CD4-positive, alpha-beta T cell treated with Interleukin-4 for 4 hours (primary cell): ENCODE measurements around the gene C21orf58.

Source experiments
- DNase-seq: peaks from one replicate; pipeline ENCODE4 v3.0.0-alpha.2; 2020

C21orf58 gene

GRCh38 chr21:46352164-46352515 lies 28.5 kb upstream of the C21orf58 start:
- no peak for DNase-seq

GRCh38 chr21:46351476-46352163 lies 27.9 kb upstream of the C21orf58 start:
- DNase-seq = no peak

- DNase-seq = no peak
Measured at GRCh38 chr21:46350981-46351380, 27.3 kb upstream of the C21orf58 start.

GRCh38 chr21:46350571-46350970 lies 26.9 kb upstream of the C21orf58 start:
- DNase-seq = no peak

GRCh38 chr21:46349134-46349760 lies 25.6 kb upstream of the C21orf58 start:
- DNase-seq = no peak

- no peak for DNase-seq
Measured at GRCh38 chr21:46347791-46348381, 24.2 kb upstream of the C21orf58 start.

- no peak for DNase-seq
Measured at GRCh38 chr21:46347203-46347550, 23.5 kb upstream of the C21orf58 start.

GRCh38 chr21:46346296-46347202 lies 22.9 kb upstream of the C21orf58 start:
- no peak for DNase-seq

GRCh38 chr21:46345861-46346260 lies 22.2 kb upstream of the C21orf58 start:
- DNase-seq = no peak

GRCh38 chr21:46344219-46344915 lies 20.7 kb upstream of the C21orf58 start:
- no peak for DNase-seq

- no peak for DNase-seq
Measured at GRCh38 chr21:46340998-46341397, 17.3 kb upstream of the C21orf58 start.

- no peak for DNase-seq
Measured at GRCh38 chr21:46336603-46337002, 12.9 kb upstream of the C21orf58 start.

- DNase-seq = no peak
Measured at GRCh38 chr21:46334351-46335140, 10.9 kb upstream of the C21orf58 start.

- no peak for DNase-seq
Measured at GRCh38 chr21:46329796-46330195, 6.1 kb upstream of the C21orf58 start.

GRCh38 chr21:46328151-46328550 lies 4.5 kb upstream of the C21orf58 start:
- no peak for DNase-seq

- DNase-seq = no peak
Measured at GRCh38 chr21:46327711-46328110, 4.0 kb upstream of the C21orf58 start.

- DNase-seq = no peak
Measured at GRCh38 chr21:46326110-46326703, 2.5 kb upstream of the C21orf58 start.

GRCh38 chr21:46325073-46325912 lies 1.6 kb upstream of the C21orf58 start:
- peak; percentile 16 for DNase-seq

- DNase-seq = peak; percentile 75
Measured at GRCh38 chr21:46324390-46325072, 861 bp upstream of the C21orf58 start.

GRCh38 chr21:46323227-46323709 lies 402 bp downstream of the C21orf58 start:
- DNase-seq = no peak
